Astrocyte (in vitro differentiated cells and primary cell): ENCODE results near the gene GDF10.

Experiments used
- EZH2 ChIP-seq: IDR thresholded peaks from 2 replicates; pipeline ENCODE4 v1.6.1; 2012; ENCODE audit warnings: mild to moderate bottlenecking, low read length, inconsistent platforms; ENCODE audit not compliant: insufficient read depth
- TF ChIP-seq, protein P1 (sequence below): IDR thresholded peaks from 2 replicates; pipeline ENCODE4 v1.5.1; 2011; ENCODE audit warnings: low read depth, mild to moderate bottlenecking, inconsistent platforms, low read length, moderate library complexity; ENCODE audit not compliant: insufficient read depth

DNA sequence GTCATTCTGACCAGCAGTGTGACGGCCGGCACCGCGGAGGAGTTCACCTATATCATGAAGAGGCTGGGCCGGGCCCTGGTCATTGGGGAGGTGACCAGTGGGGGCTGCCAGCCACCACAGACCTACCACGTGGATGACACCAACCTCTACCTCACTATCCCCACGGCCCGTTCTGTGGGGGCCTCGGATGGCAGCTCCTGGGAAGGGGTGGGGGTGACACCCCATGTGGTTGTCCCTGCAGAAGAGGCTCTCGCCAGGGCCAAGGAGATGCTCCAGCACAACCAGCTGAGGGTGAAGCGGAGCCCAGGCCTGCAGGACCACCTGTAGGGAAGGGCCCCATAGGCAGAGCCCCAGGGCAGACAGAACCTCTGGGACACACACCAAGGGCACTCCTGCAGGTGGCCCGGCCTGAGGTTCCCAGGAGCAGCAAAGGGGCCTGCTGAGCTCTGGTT lies 57.2 kb downstream of the GDF10 start:
- TF ChIP-seq, protein P1, sequence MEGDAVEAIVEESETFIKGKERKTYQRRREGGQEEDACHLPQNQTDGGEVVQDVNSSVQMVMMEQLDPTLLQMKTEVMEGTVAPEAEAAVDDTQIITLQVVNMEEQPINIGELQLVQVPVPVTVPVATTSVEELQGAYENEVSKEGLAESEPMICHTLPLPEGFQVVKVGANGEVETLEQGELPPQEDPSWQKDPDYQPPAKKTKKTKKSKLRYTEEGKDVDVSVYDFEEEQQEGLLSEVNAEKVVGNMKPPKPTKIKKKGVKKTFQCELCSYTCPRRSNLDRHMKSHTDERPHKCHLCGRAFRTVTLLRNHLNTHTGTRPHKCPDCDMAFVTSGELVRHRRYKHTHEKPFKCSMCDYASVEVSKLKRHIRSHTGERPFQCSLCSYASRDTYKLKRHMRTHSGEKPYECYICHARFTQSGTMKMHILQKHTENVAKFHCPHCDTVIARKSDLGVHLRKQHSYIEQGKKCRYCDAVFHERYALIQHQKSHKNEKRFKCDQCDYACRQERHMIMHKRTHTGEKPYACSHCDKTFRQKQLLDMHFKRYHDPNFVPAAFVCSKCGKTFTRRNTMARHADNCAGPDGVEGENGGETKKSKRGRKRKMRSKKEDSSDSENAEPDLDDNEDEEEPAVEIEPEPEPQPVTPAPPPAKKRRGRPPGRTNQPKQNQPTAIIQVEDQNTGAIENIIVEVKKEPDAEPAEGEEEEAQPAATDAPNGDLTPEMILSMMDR = no peak
- TF ChIP-seq EZH2 = no peak
